ENCODE measurements around the gene SEPTIN8. TPM values are rescaled to one million over a fixed set of nuclear protein-coding genes. Genes with fewer than 3 reads are reported as not detected.

Gene SEPTIN8
- total and polyA plus RNA-seq, 10 of the 15 experiments (the other 5 are each of a cell fraction or from before 2014, with no cell fraction given), result 6.1 to 96.1 (median 29.4) TPM

GRCh38 chr5:132714456-132715307, 62.4 kb downstream of the SEPTIN8 start (continued):
- TF ChIP-seq NR2C2 (IDR thresholded peaks at IDR 0.05; ENCODE audit: borderline replicate concordance, control insufficient read depth, insufficient read length, low read depth), result no peak

DNA sequence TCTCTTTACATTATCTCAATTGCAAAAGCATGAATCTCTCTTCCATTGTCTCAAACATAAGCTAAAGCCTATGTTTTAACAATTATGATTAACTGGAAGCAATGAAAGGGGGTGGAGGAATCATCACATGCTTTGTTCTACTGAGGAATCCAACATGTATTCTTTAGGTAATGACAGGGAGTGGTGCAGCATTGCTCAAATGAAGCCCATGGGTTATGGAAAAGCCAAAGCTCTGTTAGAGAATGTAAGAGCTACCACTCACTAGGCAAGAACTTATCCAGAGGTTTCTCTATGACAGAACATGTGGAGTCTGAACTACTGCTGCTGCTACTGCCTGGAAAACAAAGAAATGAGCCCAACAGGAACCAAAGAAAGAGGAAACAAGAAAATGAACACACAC, 68.4 kb downstream of the SEPTIN8 start:
- Histone ChIP-seq H3K27me3 (replicated peaks in 1 of 2; ENCODE audit: control insufficient read depth in 2 of 2, insufficient read depth in 2 of 2, low read length in 1 of 2) (no peaks in the 10 kb centered on the region), H3K79me2 (ENCODE audit: control insufficient read depth, insufficient read depth, low read length) (no peaks in the 10 kb centered on the region), H3K9ac (ENCODE audit: control insufficient read depth, insufficient read depth, low read length) (no peak overlapping the region), H4K20me1 (ENCODE audit: control insufficient read depth, insufficient read depth) (no peaks in the 10 kb centered on the region), H3K4me2 (ENCODE audit: control insufficient read depth, insufficient read depth) (no peak overlapping the region), H3K36me3 (ENCODE audit: control insufficient read depth in 2 of 2, insufficient read depth in 2 of 2, low read length in 1 of 2) (no peaks in the 10 kb centered on the region), H3K4me1 (ENCODE audit: control insufficient read depth, insufficient read depth, low read length) (no peaks in the 10 kb centered on the region), H2AFZ (ENCODE audit: control insufficient read depth, low read depth, low read length) (no peak overlapping the region), H3K4me3 (no peak overlapping the region), H3K27ac (ENCODE audit: control insufficient read depth, insufficient read depth) (no peak overlapping the region), H3K9me3 (replicated peaks; ENCODE audit: control insufficient read depth, insufficient read depth, low read length) (no peaks in the 10 kb centered on the region)
- TF ChIP-seq E4F1 (IDR thresholded peaks at IDR 0.05; ENCODE audit: borderline replicate concordance, partially characterized antibody) (no peak), CREM (IDR thresholded peaks at IDR 0.05; ENCODE audit: low read depth) (no peak), SPI1 (IDR thresholded peaks at IDR 0.05; ENCODE audit: borderline replicate concordance, insufficient read depth, low read depth, low read length) (no peak), SREBF2 (IDR thresholded peaks at IDR 0.05; ENCODE audit: low read length) (no peak), ZNF622 (IDR thresholded peaks at IDR 0.05) (no peak), STAT1 (conservative IDR thresholded peaks at IDR 0.05) (no peak), STAT3 (IDR thresholded peaks at IDR 0.05; ENCODE audit: low read depth, low read length) (no peak), PAX8 (IDR thresholded peaks at IDR 0.05) (no peak), POLR2A (IDR thresholded peaks at IDR 0.05; ENCODE audit: low read depth, low read length) (no peak), KDM1A (IDR thresholded peaks at IDR 0.05; ENCODE audit: borderline replicate concordance) (no peak)
- TF ChIP-seq, protein P1, sequence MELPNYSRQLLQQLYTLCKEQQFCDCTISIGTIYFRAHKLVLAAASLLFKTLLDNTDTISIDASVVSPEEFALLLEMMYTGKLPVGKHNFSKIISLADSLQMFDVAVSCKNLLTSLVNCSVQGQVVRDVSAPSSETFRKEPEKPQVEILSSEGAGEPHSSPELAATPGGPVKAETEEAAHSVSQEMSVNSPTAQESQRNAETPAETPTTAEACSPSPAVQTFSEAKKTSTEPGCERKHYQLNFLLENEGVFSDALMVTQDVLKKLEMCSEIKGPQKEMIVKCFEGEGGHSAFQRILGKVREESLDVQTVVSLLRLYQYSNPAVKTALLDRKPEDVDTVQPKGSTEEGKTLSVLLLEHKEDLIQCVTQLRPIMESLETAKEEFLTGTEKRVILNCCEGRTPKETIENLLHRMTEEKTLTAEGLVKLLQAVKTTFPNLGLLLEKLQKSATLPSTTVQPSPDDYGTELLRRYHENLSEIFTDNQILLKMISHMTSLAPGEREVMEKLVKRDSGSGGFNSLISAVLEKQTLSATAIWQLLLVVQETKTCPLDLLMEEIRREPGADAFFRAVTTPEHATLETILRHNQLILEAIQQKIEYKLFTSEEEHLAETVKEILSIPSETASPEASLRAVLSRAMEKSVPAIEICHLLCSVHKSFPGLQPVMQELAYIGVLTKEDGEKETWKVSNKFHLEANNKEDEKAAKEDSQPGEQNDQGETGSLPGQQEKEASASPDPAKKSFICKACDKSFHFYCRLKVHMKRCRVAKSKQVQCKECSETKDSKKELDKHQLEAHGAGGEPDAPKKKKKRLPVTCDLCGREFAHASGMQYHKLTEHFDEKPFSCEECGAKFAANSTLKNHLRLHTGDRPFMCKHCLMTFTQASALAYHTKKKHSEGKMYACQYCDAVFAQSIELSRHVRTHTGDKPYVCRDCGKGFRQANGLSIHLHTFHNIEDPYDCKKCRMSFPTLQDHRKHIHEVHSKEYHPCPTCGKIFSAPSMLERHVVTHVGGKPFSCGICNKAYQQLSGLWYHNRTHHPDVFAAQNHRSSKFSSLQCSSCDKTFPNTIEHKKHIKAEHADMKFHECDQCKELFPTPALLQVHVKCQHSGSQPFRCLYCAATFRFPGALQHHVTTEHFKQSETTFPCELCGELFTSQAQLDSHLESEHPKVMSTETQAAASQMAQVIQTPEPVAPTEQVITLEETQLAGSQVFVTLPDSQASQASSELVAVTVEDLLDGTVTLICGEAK (IDR thresholded peaks at IDR 0.05; ENCODE audit: borderline replicate concordance), result no peak
- POLR2A ChIA-PET, result interaction anchor here (0.7 to 2.2 kb wide), 7 partner anchors 10 to 73 kb away, joined by 3 to 8 read pairs (median 4); no protein-coding TSS in a partner anchor
- ATAC-seq (no peak; the same call in 1 of the 3 replicates), FAIRE-seq (no peak), DNase-seq (ENCODE audit: low read depth, low spot score) (no peak)
- RAD21 ChIA-PET (ENCODE audit: unreplicated experiment), result interaction anchor here (0.7 to 5.0 kb wide), 9 partner anchors 11 to 61 kb away, joined by 3 to 35 read pairs (median 4); partner anchors contain the start of gene KIF3A
- intact Hi-C loops (cut with micrococcal nuclease; ENCODE audit: unreplicated experiment), result no loop called here
- CTCF ChIA-PET, result interaction anchor here (0.7 to 2.2 kb wide), 12 partner anchors 19 to 323 kb away, joined by 3 to 8 read pairs (median 3); partner anchors contain the start of gene KIF3A
- in situ Hi-C loops (cut with MboI), result no loop called here
- SMC1A ChIA-PET (ENCODE audit: uncharacterized antibody, unreplicated experiment), result interaction anchor here (0.6 to 3.3 kb wide), 18 partner anchors 9 to 122 kb away, joined by 3 to 15 read pairs (median 5); no protein-coding TSS in a partner anchor
- BruUV-seq (replicated peaks), result no TSS peak

Data from GM12878 (cell line).